GM12878 (cell line): ENCODE results near the gene PLGRKT. TPM values are rescaled to one million over a fixed set of nuclear protein-coding genes. Genes with fewer than 3 reads are reported as not detected.

Source experiments
- ATAC-seq: fragments of 200-7000 bp; cut with Tn5 transposase; 3 replicates; pipeline ENCODE4 v1.9.1; 2020; ENCODE audit warnings: mild to moderate bottlenecking, moderate library complexity
- BruUV-seq: library from RNA; stranded (reverse); fragments of 400-500 nt; replicated peaks from 2 replicates; lab custom pipeline; 2021; lab: Mats Ljungman, UMichigan
- CTCF ChIA-PET: fragments of 300-600 bp; sonication (Branson Sonifier 250); formaldehyde crosslinking; extraction: SDS; loops from one replicate; lab custom pipeline; 2021; ENCODE audit warnings: inconsistent platforms; lab: Yijun Ruan, JAX
- POLR2A ChIA-PET: fragments of 350-600 bp; formaldehyde crosslinking; extraction: SDS; loops from one replicate; lab custom pipeline; 2021; ENCODE audit warnings: inconsistent platforms; lab: Charles Lee
- RAD21 ChIA-PET: fragments of 300-600 bp; sonication (Branson Sonifier 250); formaldehyde crosslinking; loops from one replicate; lab custom pipeline; 2023; ENCODE audit warnings: antibody characterized with exemption; ENCODE audit not compliant: unreplicated experiment; lab: Charles Lee
- SMC1A ChIA-PET: fragments of 300-600 bp; sonication (Branson Sonifier 250); formaldehyde crosslinking; loops from one replicate; lab custom pipeline; 2023; ENCODE audit not compliant: unreplicated experiment, uncharacterized antibody; lab: Charles Lee
- DNase-seq: peaks from one replicate; pipeline ENCODE4 v3.0.0-alpha.2; 2011; ENCODE audit warnings: low read depth, low spot score
- FAIRE-seq: peaks from 3 replicates; lab custom pipeline; 2011; peaks lifted over from hg19 to GRCh38; lab: Jason Lieb, UNC
- H2AFZ ChIP-seq: 2 replicates; pipeline ENCODE4 v1.6.0; 2011; ENCODE audit warnings: low read depth, low read length, control low read depth; ENCODE audit not compliant: control insufficient read depth
- H3K27ac ChIP-seq: 2 replicates; pipeline ENCODE4 v1.5.1; 2011; ENCODE audit warnings: control low read depth; ENCODE audit not compliant: control insufficient read depth, insufficient read depth
- H3K27me3 ChIP-seq, 2 experiments: replicated peaks in 1 of 2; 2 replicates each; pipeline versions ENCODE4 v1.6.0 to v1.6.1; 2011; ENCODE audit warnings: low read length in 1 of 2; ENCODE audit not compliant: control insufficient read depth in 2 of 2, insufficient read depth in 2 of 2
- H3K36me3 ChIP-seq, 2 experiments: 2 replicates each; pipeline ENCODE4 v1.5.1; 2011; ENCODE audit warnings: low read length in 1 of 2; ENCODE audit not compliant: control insufficient read depth in 2 of 2, insufficient read depth in 2 of 2
- H3K4me1 ChIP-seq: 2 replicates; pipeline ENCODE4 v1.6.1; 2011; ENCODE audit warnings: mild to moderate bottlenecking, low read length, moderate library complexity, mixed read lengths; ENCODE audit not compliant: control insufficient read depth, insufficient read depth
- H3K4me2 ChIP-seq: 2 replicates; pipeline ENCODE4 v1.6.0; 2011; ENCODE audit warnings: control low read depth; ENCODE audit not compliant: control insufficient read depth, insufficient read depth
- H3K4me3 ChIP-seq: fragments of 200-600 bp; sonication (generic); 2 replicates; pipeline ENCODE4 v1.5.1; 2016
- H3K79me2 ChIP-seq: 2 replicates; pipeline ENCODE4 v1.6.0; 2011; ENCODE audit warnings: low read length; ENCODE audit not compliant: control insufficient read depth, insufficient read depth
- H3K9ac ChIP-seq: 2 replicates; pipeline ENCODE4 v1.8.0; 2011; ENCODE audit warnings: low read length, control low read depth, mixed read lengths; ENCODE audit not compliant: control insufficient read depth, insufficient read depth
- H3K9me3 ChIP-seq: replicated peaks from 3 replicates; pipeline ENCODE4 v1.5.1; 2011; ENCODE audit warnings: mild to moderate bottlenecking, low read length; ENCODE audit not compliant: control insufficient read depth, insufficient read depth
- H4K20me1 ChIP-seq: 2 replicates; pipeline ENCODE4 v1.6.0; 2011; ENCODE audit not compliant: control insufficient read depth, insufficient read depth
- ASH2L ChIP-seq: fragments of 300-600, 200-600 bp; sonication (generic); IDR thresholded peaks from 2 replicates; pipeline ENCODE4 v1.6.1; 2017; ENCODE audit warnings: low read depth, mild to moderate bottlenecking, borderline replicate concordance
- CTCF ChIP-seq, 3 experiments: IDR thresholded peaks in 2 of 3; conservative IDR thresholded peaks in 1 of 3; 2 replicates each; pipeline ENCODE4 v1.5.1; 2011; ENCODE audit warnings: low read depth in 3 of 3, low read length in 3 of 3, mild to moderate bottlenecking in 3 of 3, control low read depth in 2 of 3, moderate library complexity in 2 of 3, inconsistent platforms in 1 of 3, mixed read lengths in 1 of 3; ENCODE audit not compliant: control insufficient read depth in 2 of 3, insufficient read depth in 1 of 3; ENCODE audit errors: extremely low read depth in 1 of 3
- PML ChIP-seq: IDR thresholded peaks from 2 replicates; pipeline ENCODE4 v1.6.1; 2012; ENCODE audit warnings: low read length, inconsistent platforms
- RAD21 ChIP-seq: IDR thresholded peaks from 2 replicates; pipeline ENCODE4 v1.6.1; 2011; ENCODE audit warnings: mild to moderate bottlenecking, low read depth, low read length, moderate library complexity; ENCODE audit not compliant: insufficient read depth
- RB1 ChIP-seq: fragments of 450-650 bp; formaldehyde crosslinking; IDR thresholded peaks from 2 replicates; pipeline ENCODE4 v1.6.1; 2017; ENCODE audit warnings: mild to moderate bottlenecking, borderline replicate concordance
- SMARCA5 ChIP-seq: fragments of 450-650 bp; IDR thresholded peaks from 2 replicates; pipeline ENCODE4 v1.6.1; 2017; ENCODE audit warnings: mild to moderate bottlenecking
- SMC3 ChIP-seq: IDR thresholded peaks from 2 replicates; pipeline ENCODE4 v1.6.1; 2011; ENCODE audit warnings: low read length, improper control_type of control experiment, borderline replicate concordance
- TCF12 ChIP-seq: IDR thresholded peaks from 2 replicates; pipeline ENCODE4 v1.6.1; 2011; ENCODE audit warnings: low read depth, mild to moderate bottlenecking, low read length
- WGBS: methylation state at CpG from one replicate; pipeline ENCODE4 v1.1.6; 2016; ENCODE audit warnings: low lambda C conversion rate; ENCODE audit not compliant: insufficient replicate concordance, insufficient coverage; ENCODE audit errors: missing lambda C conversion rate; 5-methylcytosine and 5-hydroxymethylcytosine counted together
- in situ Hi-C: fragments of 300-500 bp; cut with MboI; formaldehyde crosslinking; loops from 9 replicates; pipeline ENCODE4 v1.14.3; 2018; ENCODE audit warnings: mixed read lengths
- intact Hi-C: fragments of 100-400 bp; cut with micrococcal nuclease; formaldehyde crosslinking; loops from one replicate; pipeline ENCODE4 v1.14.2; 2022; ENCODE audit not compliant: unreplicated experiment
- polyA plus RNA-seq, 11 experiments: library from polyadenylated mRNA; depleted of rRNA in 4 of 11; unstranded in 6 of 11; stranded (reverse) in 5 of 11; fragments of >200 nt; fragmentation: Nextera tagmentation in 4 of 11; fragmentation: Illumina TruSeq in 1 of 11; extraction: Ambion mirVana in 4 of 11; extraction: Trizol in 1 of 11; gene quantifications; 1 replicate in 1 of 11; 2 replicates in 10 of 11; pipeline versions ENCODE4 v1.2.1 to v1.2.3, GENCODE V29; 2011 to 2016; ENCODE audit warnings: inconsistent platforms in 2 of 11, missing spikeins in 2 of 11, low read depth in 1 of 11
- total RNA-seq, 4 experiments: library from RNA; depleted of rRNA in 3 of 4; stranded (reverse); fragments of >200 nt in 3 of 4; fragmentation: Illumina TruSeq in 1 of 4; extraction: Trizol in 1 of 4; gene quantifications; 2 replicates each; pipeline versions ENCODE4 v1.2.1 to v1.2.3, GENCODE V29; 2013 to 2021

Gene PLGRKT
- total and polyA plus RNA-seq, 10 of the 15 experiments (the other 5 are each of a cell fraction or from before 2014, with no cell fraction given), result 25.2 to 72.3 (median 38.4) TPM

- TF ChIP-seq CTCF (IDR thresholded peaks at IDR 0.05 in 2 of 3, conservative IDR thresholded peaks at IDR 0.05 in 1 of 3; ENCODE audit: control insufficient read depth in 2 of 3, extremely low read depth in 1 of 3, insufficient read depth in 1 of 3, low read depth in 3 of 3, low read length in 3 of 3), result peak; percentile 45 to 61 (median 56); a peak in 5 of 6 replicates
- TF ChIP-seq RAD21, result peak; percentile 78
- TF ChIP-seq ASH2L, result no peak
- TF ChIP-seq PML, result no peak
- no peak for TF ChIP-seq TCF12
- peak; percentile 41; the same call in 1 of the 2 replicates for TF ChIP-seq RB1
- peak; percentile 69; the same call in 1 of the 2 replicates for TF ChIP-seq SMC3
- peak; percentile 95 for TF ChIP-seq SMARCA5
- no TSS peak for BruUV-seq
- WGBS, result 71% methylated on average over 2 of the region's 2 CpGs
- in situ Hi-C loops (loop anchor here (5.0 kb wide), 1 partner anchor 353 kb away; no protein-coding TSS in a partner anchor), intact Hi-C loops (loop anchor here (5.0 to 10.0 kb wide), 4 partner anchors 240 to 663 kb away; partner anchors contain the start of genes INSL6 and JAK2)
- FAIRE-seq (peak; percentile 56), DNase-seq (peak; percentile 30), ATAC-seq (peak; percentile 77)
- POLR2A ChIA-PET, result interaction anchor here (1.6 kb wide), 1 partner anchor 171 kb away, joined by 4 read pairs; no protein-coding TSS in a partner anchor
- no peaks in the 10 kb centered on the region for H3K27me3 ChIP-seq
- no peak overlapping the region for H2AFZ ChIP-seq
- no peak overlapping the region for H3K4me2 ChIP-seq
- H3K79me2 ChIP-seq, result no peaks in the 10 kb centered on the region
- H3K27ac ChIP-seq, result no peak overlapping the region
- no peaks in the 10 kb centered on the region for H3K9me3 ChIP-seq
- CTCF ChIA-PET, result interaction anchor here (0.6 to 3.8 kb wide), 26 partner anchors 8 to 820 kb away, joined by 3 to 37 read pairs (median 4); partner anchors contain the start of gene PLGRKT
- no peak overlapping the region for H3K4me3 ChIP-seq
- peaks cover 0 to 1% of the 10 kb centered on the region in 2 experiments; a peak in 1 of 4 replicates for H3K36me3 ChIP-seq
- RAD21 ChIA-PET, result interaction anchor here (0.9 to 2.1 kb wide), 15 partner anchors 14 to 821 kb away, joined by 3 to 10 read pairs (median 3); no protein-coding TSS in a partner anchor
- H3K4me1 ChIP-seq, result no peaks in the 10 kb centered on the region
- H4K20me1 ChIP-seq, result no peaks in the 10 kb centered on the region
- SMC1A ChIA-PET, result interaction anchor here (0.7 to 2.5 kb wide), 19 partner anchors 9 to 678 kb away, joined by 3 to 18 read pairs (median 4); no protein-coding TSS in a partner anchor
- H3K9ac ChIP-seq, result no peak overlapping the region
Measured at GRCh38 chr9:5425006-5425628, 12.6 kb downstream of the PLGRKT start.
